Testis (tissue), 2 donors: ENCODE measurements around the gene HOXA13.

ENCODE experiments used
- POLR2A ChIP-seq: fragments of 450-650 bp; IDR thresholded peaks from one replicate; pipeline ENCODE4 v1.6.1; 2017; ENCODE audit warnings: antibody characterized with exemption, mild to moderate bottlenecking, moderate library complexity
- TF ChIP-seq, protein P1 (sequence below), 3 experiments: fragments of 450-650 bp in 2 of 3; fragments of 200-600 bp in 1 of 3; sonication (generic) in 1 of 3; IDR thresholded peaks; one replicate each; pipeline ENCODE4 v1.5.1; 2016 to 2019; ENCODE audit warnings: antibody characterized with exemption in 3 of 3, mild to moderate bottlenecking in 2 of 3, moderate library complexity in 1 of 3

GRCh38 chr7:27171325-27171636 is 28.6 kb downstream of the HOXA13 start:
- TF ChIP-seq, protein P1, sequence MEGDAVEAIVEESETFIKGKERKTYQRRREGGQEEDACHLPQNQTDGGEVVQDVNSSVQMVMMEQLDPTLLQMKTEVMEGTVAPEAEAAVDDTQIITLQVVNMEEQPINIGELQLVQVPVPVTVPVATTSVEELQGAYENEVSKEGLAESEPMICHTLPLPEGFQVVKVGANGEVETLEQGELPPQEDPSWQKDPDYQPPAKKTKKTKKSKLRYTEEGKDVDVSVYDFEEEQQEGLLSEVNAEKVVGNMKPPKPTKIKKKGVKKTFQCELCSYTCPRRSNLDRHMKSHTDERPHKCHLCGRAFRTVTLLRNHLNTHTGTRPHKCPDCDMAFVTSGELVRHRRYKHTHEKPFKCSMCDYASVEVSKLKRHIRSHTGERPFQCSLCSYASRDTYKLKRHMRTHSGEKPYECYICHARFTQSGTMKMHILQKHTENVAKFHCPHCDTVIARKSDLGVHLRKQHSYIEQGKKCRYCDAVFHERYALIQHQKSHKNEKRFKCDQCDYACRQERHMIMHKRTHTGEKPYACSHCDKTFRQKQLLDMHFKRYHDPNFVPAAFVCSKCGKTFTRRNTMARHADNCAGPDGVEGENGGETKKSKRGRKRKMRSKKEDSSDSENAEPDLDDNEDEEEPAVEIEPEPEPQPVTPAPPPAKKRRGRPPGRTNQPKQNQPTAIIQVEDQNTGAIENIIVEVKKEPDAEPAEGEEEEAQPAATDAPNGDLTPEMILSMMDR (IDR thresholded peaks at IDR 0.05), result no peak
- TF ChIP-seq POLR2A, result no peak
